ENCODE results near the gene NECTIN3.

Gene NECTIN3

DNA sequence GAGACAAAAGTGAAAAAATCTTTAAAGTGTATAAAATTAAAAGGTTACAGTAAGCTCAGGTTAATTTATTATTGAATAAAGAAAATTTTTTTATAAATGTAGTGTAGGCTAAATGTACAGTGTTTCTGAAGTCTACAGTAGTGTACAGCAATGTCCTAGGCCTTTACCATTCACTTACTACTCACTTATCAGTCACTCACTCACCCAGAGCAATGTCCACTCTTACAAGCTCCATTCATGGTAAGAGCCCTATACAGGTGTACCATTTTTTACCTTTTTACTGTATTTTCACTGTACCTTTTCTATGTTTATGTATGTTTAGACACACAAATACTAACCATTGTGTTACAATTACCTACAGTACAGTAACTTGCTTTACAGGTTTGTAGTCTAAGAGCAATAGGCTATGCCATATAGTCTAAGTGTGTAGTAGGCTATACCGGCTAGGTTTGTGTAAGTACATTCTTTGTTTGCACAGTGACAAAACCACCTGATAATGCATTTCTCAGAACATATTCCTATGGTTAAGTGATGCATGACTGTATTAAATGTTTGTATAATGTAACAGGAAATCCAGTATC lies 38.1 kb upstream of the NECTIN3 start:
- H3K23ac ChIP-seq (ENCODE audit: low read length): no peak overlapping the region
- no peak overlapping the region for H4K91ac ChIP-seq (ENCODE audit: low read depth, low read length)
- no CpG with 5 or more reads among the region's 1 CpG for whole genome bisulfite sequencing (ENCODE audit: extremely low coverage, insufficient coverage, insufficient read length)
- H3K14ac ChIP-seq (ENCODE audit: low read length): no peak overlapping the region
- no peak overlapping the region for H3K27ac ChIP-seq (ENCODE audit: low read depth, low read length)
- no peak overlapping the region for H3K4me3 ChIP-seq (ENCODE audit: low read depth, low read length)
- no peak overlapping the region for H3K18ac ChIP-seq (ENCODE audit: low read length)
- H4K8ac ChIP-seq (ENCODE audit: low read depth, low read length): no peak overlapping the region
- no peak overlapping the region for H2BK120ac ChIP-seq (ENCODE audit: insufficient read depth, low read length, poor library complexity)
- no peaks in the 10 kb centered on the region for H3K27me3 ChIP-seq (ENCODE audit: insufficient read depth, low read length)
- H3K79me1 ChIP-seq (ENCODE audit: low read length): peaks cover 2% of the 10 kb centered on the region
- DNase-seq: peak in 1 of 2 donors; percentile 15
- no peak overlapping the region for H2BK5ac ChIP-seq (ENCODE audit: low read depth, low read length, poor library complexity)
- no peak overlapping the region for H4K12ac ChIP-seq (ENCODE audit: low read depth, low read length)
- H2BK12ac ChIP-seq (ENCODE audit: low read length): no peak overlapping the region
- H3K4me1 ChIP-seq (ENCODE audit: control insufficient read depth in 1 of 2, insufficient read depth in 2 of 2, low read length in 2 of 2): no peaks in the 10 kb centered on the region
- H3K4ac ChIP-seq (ENCODE audit: low read depth, low read length): no peak overlapping the region
- peaks cover 4% of the 10 kb centered on the region for H3K9me3 ChIP-seq (ENCODE audit: insufficient read depth, low read depth, low read length)
- H3K4me2 ChIP-seq (ENCODE audit: low read length): no peak overlapping the region
- H2AFZ ChIP-seq (ENCODE audit: insufficient read depth, low read length, poor library complexity): no peak overlapping the region
- no peaks in the 10 kb centered on the region for H3K36me3 ChIP-seq (ENCODE audit: control insufficient read depth in 1 of 2, insufficient read depth in 2 of 2, low read length in 2 of 2)
- no peak overlapping the region for H2AK5ac ChIP-seq (ENCODE audit: low read length)
- H3K9ac ChIP-seq (ENCODE audit: low read length): no peak overlapping the region
- no peaks in the 10 kb centered on the region for H3K79me2 ChIP-seq (ENCODE audit: control insufficient read depth, insufficient read depth, low read length, poor library complexity)

DNA sequence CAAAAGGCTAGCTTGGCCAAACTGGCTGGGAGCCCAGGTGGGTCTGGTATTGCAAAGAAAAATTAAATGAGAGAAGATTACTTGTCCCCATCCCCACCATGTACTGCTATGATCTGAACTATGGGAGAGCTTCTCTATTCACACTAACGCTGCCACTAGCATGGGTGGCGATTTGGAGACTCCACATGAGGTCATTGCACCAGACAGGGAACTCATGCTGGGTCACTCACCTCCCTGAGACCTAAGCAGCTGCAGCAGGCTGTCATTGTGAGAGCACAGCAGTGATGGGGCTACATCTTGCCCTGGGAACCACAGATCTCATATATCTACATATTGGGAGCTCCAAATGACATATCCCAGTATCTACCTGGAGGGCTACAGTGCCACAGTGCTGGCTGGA lies 36.3 kb upstream of the NECTIN3 start:
- Histone ChIP-seq H2BK12ac (ENCODE audit: low read length) (peak overlapping the region; percentile 6), H2BK120ac (ENCODE audit: insufficient read depth, low read length, poor library complexity) (no peak overlapping the region), H3K23ac (ENCODE audit: low read length) (no peak overlapping the region), H3K14ac (ENCODE audit: low read length) (no peak overlapping the region), H3K18ac (ENCODE audit: low read length) (no peak overlapping the region), H3K9ac (ENCODE audit: low read length) (no peak overlapping the region), H2AK5ac (ENCODE audit: low read length) (no peak overlapping the region), H3K27ac (ENCODE audit: low read depth, low read length) (no peak overlapping the region), H3K36me3 (ENCODE audit: control insufficient read depth in 1 of 2, insufficient read depth in 2 of 2, low read length in 2 of 2) (no peaks in the 10 kb centered on the region), H3K4me2 (ENCODE audit: low read length) (no peak overlapping the region), H3K4me1 (ENCODE audit: control insufficient read depth in 1 of 2, insufficient read depth in 2 of 2, low read length in 2 of 2) (no peaks in the 10 kb centered on the region), H3K27me3 (ENCODE audit: insufficient read depth, low read length) (no peaks in the 10 kb centered on the region), H3K79me2 (ENCODE audit: control insufficient read depth, insufficient read depth, low read length, poor library complexity) (no peaks in the 10 kb centered on the region), H3K79me1 (ENCODE audit: low read length) (peaks cover 2% of the 10 kb centered on the region), H4K91ac (ENCODE audit: low read depth, low read length) (peak overlapping the region; percentile 1), H2AFZ (ENCODE audit: insufficient read depth, low read length, poor library complexity) (no peak overlapping the region), H3K4me3 (ENCODE audit: low read depth, low read length) (no peak overlapping the region), H3K4ac (ENCODE audit: low read depth, low read length) (no peak overlapping the region), H4K8ac (ENCODE audit: low read depth, low read length) (no peak overlapping the region), H4K12ac (ENCODE audit: low read depth, low read length) (no peak overlapping the region), H2BK5ac (ENCODE audit: low read depth, low read length, poor library complexity) (no peak overlapping the region), H3K9me3 (ENCODE audit: insufficient read depth, low read depth, low read length) (peaks cover 6% of the 10 kb centered on the region)
- no CpG with 5 or more reads among the region's 2 CpGs for WGBS (ENCODE audit: extremely low coverage, insufficient coverage, insufficient read length)
- DNase-seq: no peak

DNA sequence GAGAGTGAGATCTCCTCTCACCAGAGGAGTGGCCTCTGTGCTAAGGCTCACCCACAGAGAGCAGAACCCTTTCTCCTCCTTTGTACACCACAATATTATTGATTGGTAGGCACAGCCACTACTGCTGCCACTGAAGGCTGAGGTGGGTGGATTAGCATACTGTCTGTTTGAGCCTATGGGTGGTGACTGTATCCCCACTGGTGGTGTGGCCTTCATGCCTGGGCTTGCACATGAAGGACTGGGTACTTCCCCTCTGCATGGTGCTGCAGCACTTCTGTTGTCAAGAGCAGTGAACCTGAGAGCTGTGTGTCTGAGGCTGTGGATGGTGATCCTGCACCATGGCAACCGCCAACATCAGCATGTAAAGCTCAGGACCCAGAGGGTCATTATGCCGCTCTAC lies 35.7 kb upstream of the NECTIN3 start:
- Histone ChIP-seq H4K91ac (ENCODE audit: low read depth, low read length) (peak overlapping the region; percentile 1), H3K4me3 (ENCODE audit: low read depth, low read length) (no peak overlapping the region), H3K79me2 (ENCODE audit: control insufficient read depth, insufficient read depth, low read length, poor library complexity) (no peaks in the 10 kb centered on the region), H3K9me3 (ENCODE audit: insufficient read depth, low read depth, low read length) (peaks cover 11% of the 10 kb centered on the region), H3K18ac (ENCODE audit: low read length) (no peak overlapping the region), H2AK5ac (ENCODE audit: low read length) (no peak overlapping the region), H3K9ac (ENCODE audit: low read length) (no peak overlapping the region), H3K23ac (ENCODE audit: low read length) (no peak overlapping the region), H3K14ac (ENCODE audit: low read length) (no peak overlapping the region), H4K8ac (ENCODE audit: low read depth, low read length) (no peak overlapping the region), H3K36me3 (ENCODE audit: control insufficient read depth in 1 of 2, insufficient read depth in 2 of 2, low read length in 2 of 2) (no peaks in the 10 kb centered on the region), H4K12ac (ENCODE audit: low read depth, low read length) (no peak overlapping the region), H3K27me3 (ENCODE audit: insufficient read depth, low read length) (no peaks in the 10 kb centered on the region), H3K4ac (ENCODE audit: low read depth, low read length) (no peak overlapping the region), H3K79me1 (ENCODE audit: low read length) (peaks cover 2% of the 10 kb centered on the region), H2BK5ac (ENCODE audit: low read depth, low read length, poor library complexity) (no peak overlapping the region), H2BK12ac (ENCODE audit: low read length) (peak overlapping the region; percentile 8), H3K4me1 (ENCODE audit: control insufficient read depth in 1 of 2, insufficient read depth in 2 of 2, low read length in 2 of 2) (no peaks in the 10 kb centered on the region), H3K27ac (ENCODE audit: low read depth, low read length) (no peak overlapping the region), H2AFZ (ENCODE audit: insufficient read depth, low read length, poor library complexity) (no peak overlapping the region), H2BK120ac (ENCODE audit: insufficient read depth, low read length, poor library complexity) (no peak overlapping the region), H3K4me2 (ENCODE audit: low read length) (no peak overlapping the region)
- no peak for DNase-seq
- no CpG with 5 or more reads among the region's 2 CpGs for WGBS (ENCODE audit: extremely low coverage, insufficient coverage, insufficient read length)

DNA sequence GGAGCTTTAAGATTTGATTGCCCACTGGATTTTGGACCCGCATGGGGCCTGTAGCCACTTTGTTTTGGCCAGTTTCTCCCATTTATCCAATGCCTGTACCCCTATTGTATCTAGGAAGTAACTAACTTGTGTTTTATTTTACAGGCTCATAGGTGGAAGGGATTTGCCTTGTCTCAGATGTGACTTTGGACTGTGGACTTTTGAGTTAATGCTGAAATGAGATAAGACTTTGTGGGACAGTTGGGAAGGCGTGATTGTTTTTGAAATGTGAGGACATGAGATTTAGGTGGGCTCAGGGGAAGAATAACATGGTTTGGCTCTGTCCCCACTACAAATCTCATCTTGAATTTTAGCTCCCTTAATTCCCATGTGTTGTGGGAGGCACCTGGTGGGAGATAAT lies 30.7 kb upstream of the NECTIN3 start:
- Histone ChIP-seq H3K23ac (ENCODE audit: low read length) (no peak overlapping the region), H3K79me2 (ENCODE audit: control insufficient read depth, insufficient read depth, low read length, poor library complexity) (no peaks in the 10 kb centered on the region), H3K4me2 (ENCODE audit: low read length) (no peak overlapping the region), H3K9ac (ENCODE audit: low read length) (no peak overlapping the region), H2BK120ac (ENCODE audit: insufficient read depth, low read length, poor library complexity) (no peak overlapping the region), H3K27ac (ENCODE audit: low read depth, low read length) (no peak overlapping the region), H3K4me3 (ENCODE audit: low read depth, low read length) (no peak overlapping the region), H3K36me3 (ENCODE audit: control insufficient read depth in 1 of 2, insufficient read depth in 2 of 2, low read length in 2 of 2) (no peaks in the 10 kb centered on the region), H2AK5ac (ENCODE audit: low read length) (no peak overlapping the region), H3K79me1 (ENCODE audit: low read length) (peaks cover 2% of the 10 kb centered on the region), H3K18ac (ENCODE audit: low read length) (no peak overlapping the region), H2BK5ac (ENCODE audit: low read depth, low read length, poor library complexity) (no peak overlapping the region), H3K4me1 (ENCODE audit: control insufficient read depth in 1 of 2, insufficient read depth in 2 of 2, low read length in 2 of 2) (no peaks in the 10 kb centered on the region), H3K9me3 (ENCODE audit: insufficient read depth, low read depth, low read length) (peaks cover 10% of the 10 kb centered on the region), H3K27me3 (ENCODE audit: insufficient read depth, low read length) (no peaks in the 10 kb centered on the region), H4K8ac (ENCODE audit: low read depth, low read length) (no peak overlapping the region), H4K12ac (ENCODE audit: low read depth, low read length) (no peak overlapping the region), H2AFZ (ENCODE audit: insufficient read depth, low read length, poor library complexity) (no peak overlapping the region), H4K91ac (ENCODE audit: low read depth, low read length) (no peak overlapping the region), H2BK12ac (ENCODE audit: low read length) (no peak overlapping the region), H3K4ac (ENCODE audit: low read depth, low read length) (no peak overlapping the region), H3K14ac (ENCODE audit: low read length) (no peak overlapping the region)
- no peak for DNase-seq
- no CpG with 5 or more reads among the region's 2 CpGs for WGBS (ENCODE audit: extremely low coverage, insufficient coverage, insufficient read length)
